Measurements from ENCODE around the gene KCNMA1. TPM values are rescaled to one million over a fixed set of nuclear protein-coding genes. Genes with fewer than 3 reads are reported as not detected.

The KCNMA1 gene
- total RNA-seq, 1 donor from 2014 or later: 0.21 TPM

GRCh38 chr10:77233466-77233865, 404.1 kb downstream of the KCNMA1 start:
- no peaks in the 10 kb centered on the region for H3K36me3 Mint-ChIP-seq (ENCODE audit: low read depth)
- H3K27ac Mint-ChIP-seq: no peak overlapping the region
- DNase-seq (ENCODE audit: low spot score): no peak
- no peak overlapping the region for H3K4me3 Mint-ChIP-seq (ENCODE audit: low read depth)
- no peaks in the 10 kb centered on the region for H3K4me1 Mint-ChIP-seq (ENCODE audit: low read depth)
- H3K9me3 Mint-ChIP-seq: no peaks in the 10 kb centered on the region
- H3K27me3 Mint-ChIP-seq (ENCODE audit: low read depth): no peaks in the 10 kb centered on the region
- intact Hi-C loops (cut with micrococcal nuclease): no loop called here

- no peaks in the 10 kb centered on the region for H3K9me3 Mint-ChIP-seq
- no peaks in the 10 kb centered on the region for H3K27me3 Mint-ChIP-seq (ENCODE audit: low read depth)
- H3K4me3 Mint-ChIP-seq (ENCODE audit: low read depth): no peak overlapping the region
- H3K36me3 Mint-ChIP-seq (ENCODE audit: low read depth): no peaks in the 10 kb centered on the region
- H3K27ac Mint-ChIP-seq: no peak overlapping the region
- H3K4me1 Mint-ChIP-seq (ENCODE audit: low read depth): no peaks in the 10 kb centered on the region
- intact Hi-C loops (cut with micrococcal nuclease): no loop called here
- DNase-seq (ENCODE audit: low spot score): no peak
Observed at GRCh38 chr10:77231884-77232610, 405.6 kb downstream of the KCNMA1 start.

GRCh38 chr10:77231375-77231774, 406.2 kb downstream of the KCNMA1 start:
- intact Hi-C loops (cut with micrococcal nuclease): no loop called here
- Mint-ChIP-seq H3K4me3 (ENCODE audit: low read depth) (no peak overlapping the region), H3K27me3 (ENCODE audit: low read depth) (no peaks in the 10 kb centered on the region), H3K27ac (no peak overlapping the region), H3K36me3 (ENCODE audit: low read depth) (no peaks in the 10 kb centered on the region), H3K4me1 (ENCODE audit: low read depth) (no peaks in the 10 kb centered on the region), H3K9me3 (no peaks in the 10 kb centered on the region)
- DNase-seq (ENCODE audit: low spot score): no peak

- intact Hi-C loops (cut with micrococcal nuclease): no loop called here
- Mint-ChIP-seq H3K4me1 (ENCODE audit: low read depth) (no peaks in the 10 kb centered on the region), H3K36me3 (ENCODE audit: low read depth) (no peaks in the 10 kb centered on the region), H3K27ac (no peak overlapping the region), H3K9me3 (no peaks in the 10 kb centered on the region), H3K27me3 (ENCODE audit: low read depth) (no peaks in the 10 kb centered on the region), H3K4me3 (ENCODE audit: low read depth) (no peak overlapping the region)
- DNase-seq (ENCODE audit: low spot score): no peak
Observed at GRCh38 chr10:77230194-77230593, 407.4 kb downstream of the KCNMA1 start.

GRCh38 chr10:77229704-77230103, 407.9 kb downstream of the KCNMA1 start:
- Mint-ChIP-seq H3K4me3 (ENCODE audit: low read depth) (no peak overlapping the region), H3K36me3 (ENCODE audit: low read depth) (no peaks in the 10 kb centered on the region), H3K27ac (no peak overlapping the region), H3K4me1 (ENCODE audit: low read depth) (no peaks in the 10 kb centered on the region), H3K27me3 (ENCODE audit: low read depth) (no peaks in the 10 kb centered on the region), H3K9me3 (no peaks in the 10 kb centered on the region)
- intact Hi-C loops (cut with micrococcal nuclease): no loop called here
- no peak for DNase-seq (ENCODE audit: low spot score)

- no peaks in the 10 kb centered on the region for H3K4me1 Mint-ChIP-seq (ENCODE audit: low read depth)
- no peaks in the 10 kb centered on the region for H3K36me3 Mint-ChIP-seq (ENCODE audit: low read depth)
- intact Hi-C loops (cut with micrococcal nuclease): no loop called here
- no peak overlapping the region for H3K4me3 Mint-ChIP-seq (ENCODE audit: low read depth)
- H3K27ac Mint-ChIP-seq: no peak overlapping the region
- DNase-seq (ENCODE audit: low spot score): no peak
- H3K27me3 Mint-ChIP-seq (ENCODE audit: low read depth): peaks cover 3% of the 10 kb centered on the region
- H3K9me3 Mint-ChIP-seq: no peaks in the 10 kb centered on the region
Observed at GRCh38 chr10:77228559-77228958, 409.0 kb downstream of the KCNMA1 start.

- Mint-ChIP-seq H3K4me3 (ENCODE audit: low read depth) (no peak overlapping the region), H3K4me1 (ENCODE audit: low read depth) (no peaks in the 10 kb centered on the region), H3K27ac (no peak overlapping the region), H3K9me3 (no peaks in the 10 kb centered on the region), H3K36me3 (ENCODE audit: low read depth) (no peaks in the 10 kb centered on the region), H3K27me3 (ENCODE audit: low read depth) (peaks cover 3% of the 10 kb centered on the region)
- DNase-seq (ENCODE audit: low spot score): no peak
- intact Hi-C loops (cut with micrococcal nuclease): no loop called here
Observed at GRCh38 chr10:77226853-77227565, 410.6 kb downstream of the KCNMA1 start.

- no peak overlapping the region for H3K27ac Mint-ChIP-seq
- no peaks in the 10 kb centered on the region for H3K36me3 Mint-ChIP-seq (ENCODE audit: low read depth)
- no peaks in the 10 kb centered on the region for H3K9me3 Mint-ChIP-seq
- intact Hi-C loops (cut with micrococcal nuclease): no loop called here
- DNase-seq (ENCODE audit: low spot score): no peak
- no peaks in the 10 kb centered on the region for H3K4me1 Mint-ChIP-seq (ENCODE audit: low read depth)
- H3K27me3 Mint-ChIP-seq (ENCODE audit: low read depth): peaks cover 3% of the 10 kb centered on the region
- H3K4me3 Mint-ChIP-seq (ENCODE audit: low read depth): no peak overlapping the region
Observed at GRCh38 chr10:77226452-77226851, 411.2 kb downstream of the KCNMA1 start.

GRCh38 chr10:77226020-77226419, 411.6 kb downstream of the KCNMA1 start:
- H3K9me3 Mint-ChIP-seq: no peaks in the 10 kb centered on the region
- no peaks in the 10 kb centered on the region for H3K4me1 Mint-ChIP-seq (ENCODE audit: low read depth)
- no peaks in the 10 kb centered on the region for H3K36me3 Mint-ChIP-seq (ENCODE audit: low read depth)
- peaks cover 3% of the 10 kb centered on the region for H3K27me3 Mint-ChIP-seq (ENCODE audit: low read depth)
- intact Hi-C loops (cut with micrococcal nuclease): no loop called here
- H3K27ac Mint-ChIP-seq: no peak overlapping the region
- H3K4me3 Mint-ChIP-seq (ENCODE audit: low read depth): no peak overlapping the region
- DNase-seq (ENCODE audit: low spot score): no peak

GRCh38 chr10:77223526-77224460, 413.8 kb downstream of the KCNMA1 start:
- Mint-ChIP-seq H3K27me3 (ENCODE audit: low read depth) (peaks cover 3% of the 10 kb centered on the region), H3K4me3 (ENCODE audit: low read depth) (no peak overlapping the region), H3K36me3 (ENCODE audit: low read depth) (no peaks in the 10 kb centered on the region), H3K27ac (no peak overlapping the region), H3K4me1 (ENCODE audit: low read depth) (no peaks in the 10 kb centered on the region), H3K9me3 (no peaks in the 10 kb centered on the region)
- no peak for DNase-seq (ENCODE audit: low spot score)
- intact Hi-C loops (cut with micrococcal nuclease): no loop called here

- H3K9me3 Mint-ChIP-seq: no peaks in the 10 kb centered on the region
- intact Hi-C loops (cut with micrococcal nuclease): no loop called here
- no peak overlapping the region for H3K27ac Mint-ChIP-seq
- H3K4me1 Mint-ChIP-seq (ENCODE audit: low read depth): no peaks in the 10 kb centered on the region
- H3K36me3 Mint-ChIP-seq (ENCODE audit: low read depth): no peaks in the 10 kb centered on the region
- no peak overlapping the region for H3K4me3 Mint-ChIP-seq (ENCODE audit: low read depth)
- peaks cover 3% of the 10 kb centered on the region for H3K27me3 Mint-ChIP-seq (ENCODE audit: low read depth)
- DNase-seq (ENCODE audit: low spot score): no peak
Observed at GRCh38 chr10:77220150-77220549, 417.5 kb downstream of the KCNMA1 start.

GRCh38 chr10:77219046-77219445, 418.6 kb downstream of the KCNMA1 start:
- Mint-ChIP-seq H3K4me1 (ENCODE audit: low read depth) (no peaks in the 10 kb centered on the region), H3K9me3 (no peaks in the 10 kb centered on the region), H3K27ac (no peak overlapping the region), H3K36me3 (ENCODE audit: low read depth) (no peaks in the 10 kb centered on the region), H3K27me3 (ENCODE audit: low read depth) (peaks cover 3% of the 10 kb centered on the region), H3K4me3 (ENCODE audit: low read depth) (no peak overlapping the region)
- no peak for DNase-seq (ENCODE audit: low spot score)
- intact Hi-C loops (cut with micrococcal nuclease): no loop called here

GRCh38 chr10:77214799-77215198, 422.8 kb downstream of the KCNMA1 start:
- no peaks in the 10 kb centered on the region for H3K9me3 Mint-ChIP-seq
- no peaks in the 10 kb centered on the region for H3K36me3 Mint-ChIP-seq (ENCODE audit: low read depth)
- intact Hi-C loops (cut with micrococcal nuclease): no loop called here
- DNase-seq (ENCODE audit: low spot score): no peak
- H3K27ac Mint-ChIP-seq: no peak overlapping the region
- H3K4me3 Mint-ChIP-seq (ENCODE audit: low read depth): no peak overlapping the region
- H3K4me1 Mint-ChIP-seq (ENCODE audit: low read depth): no peaks in the 10 kb centered on the region
- no peaks in the 10 kb centered on the region for H3K27me3 Mint-ChIP-seq (ENCODE audit: low read depth)

All from activated T-helper 2 cell treated with anti-CD3 and anti-CD28 coated beads, Interferon-gamma antibody, Interleukin-2, Interleukin-4, amounts not matched to agents 10 μg/mL and 5 μg/mL and 100 μg/mL, durations not matched to agents 14 hours and 24 hours and 36 hours (primary cell).